Activated naive CD8-positive, alpha-beta T cell treated with anti-CD3 and anti-CD28 coated beads for 36 hours (primary cell): ENCODE data around the gene PSMB3. TPM values are rescaled to one million over a fixed set of nuclear protein-coding genes. Genes with fewer than 3 reads are reported as not detected.

Source experiments
- DNase-seq: peaks from one replicate; pipeline ENCODE4 v3.0.0; 2021
- H3K27ac Mint-ChIP-seq: one replicate; pipeline ENCODE4 v1.8.0; 2022; ENCODE audit warnings: mild to moderate bottlenecking, moderate library complexity, mixed read lengths
- H3K27me3 Mint-ChIP-seq: one replicate; pipeline ENCODE4 v1.8.0; 2022; ENCODE audit warnings: mild to moderate bottlenecking, mixed read lengths
- H3K36me3 Mint-ChIP-seq: one replicate; pipeline ENCODE4 v1.8.0; 2021; ENCODE audit warnings: mild to moderate bottlenecking, mixed read lengths
- H3K4me1 Mint-ChIP-seq: one replicate; pipeline ENCODE4 v1.8.0; 2021; ENCODE audit warnings: mixed read lengths
- H3K4me3 Mint-ChIP-seq: one replicate; pipeline ENCODE4 v1.8.0; 2022; ENCODE audit warnings: mild to moderate bottlenecking, moderate library complexity, mixed read lengths
- H3K9me3 Mint-ChIP-seq: one replicate; pipeline ENCODE4 v1.8.0; 2022; ENCODE audit warnings: mixed read lengths
- total RNA-seq, 2 experiments: library from RNA; stranded (reverse); gene quantifications; one replicate each; pipeline ENCODE4 v1.2.3, GENCODE V29; 2021

Gene PSMB3
- total RNA-seq, 2 experiments from 2014 or later: 284 to 288 TPM

DNA sequence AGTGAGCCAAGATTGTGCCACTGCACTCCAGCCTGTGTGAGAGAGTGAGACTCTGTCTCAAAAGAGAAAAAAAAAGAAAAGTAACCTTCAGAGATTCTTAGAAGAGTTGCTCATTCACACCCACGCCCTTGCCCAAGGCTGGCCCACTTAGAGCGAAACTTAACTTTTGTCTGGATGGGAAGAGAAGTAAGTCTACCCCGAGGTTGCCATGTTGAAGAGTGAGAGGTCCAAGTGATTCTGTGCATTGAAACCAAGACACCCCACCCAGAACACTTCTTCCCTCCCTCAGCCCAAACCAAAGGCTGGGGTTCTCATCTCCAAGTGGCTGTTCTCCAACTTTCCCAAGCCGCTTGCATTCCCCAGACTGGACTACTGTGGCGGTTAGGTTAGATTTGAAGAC is 24.8 kb upstream of the PSMB3 start:
- Mint-ChIP-seq H3K9me3 (peaks cover 5% of the 10 kb centered on the region), H3K4me1 (peaks cover 61% of the 10 kb centered on the region), H3K27ac (peak overlapping the region; percentile 98), H3K36me3 (peaks cover 37% of the 10 kb centered on the region), H3K27me3 (peaks cover 4% of the 10 kb centered on the region), H3K4me3 (peak overlapping the region; percentile 71)
- DNase-seq: peak; percentile 84

DNA sequence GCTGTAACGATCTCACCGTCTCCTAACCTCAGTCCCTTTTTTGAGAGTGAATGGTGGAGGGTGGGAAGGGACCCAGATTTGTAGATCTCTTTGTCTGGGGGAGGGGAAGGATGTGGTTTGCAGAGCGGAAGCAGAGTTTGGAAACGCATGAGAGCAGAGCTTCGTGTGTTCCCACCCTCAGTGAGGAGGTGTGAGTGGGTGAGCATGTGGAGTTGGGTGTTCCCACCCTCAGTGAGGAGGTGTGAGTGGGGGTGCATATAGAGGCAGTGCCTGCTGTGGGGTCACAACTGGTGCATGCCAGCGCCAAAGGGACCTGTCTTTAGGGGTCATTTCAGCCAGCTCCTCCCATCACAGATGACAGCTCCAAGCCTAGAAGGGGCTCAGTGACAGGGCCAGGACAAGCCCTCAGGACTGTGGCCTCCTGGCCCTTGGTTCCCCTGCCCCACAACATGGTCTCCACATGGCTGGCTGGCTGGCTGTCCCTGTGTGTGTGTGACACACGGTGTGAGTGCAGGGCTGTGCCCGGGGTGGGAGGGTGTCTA is 24.2 kb upstream of the PSMB3 start:
- Mint-ChIP-seq H3K4me1 (peaks cover 63% of the 10 kb centered on the region), H3K4me3 (peak overlapping the region; percentile 71), H3K9me3 (peaks cover 5% of the 10 kb centered on the region), H3K27me3 (peaks cover 4% of the 10 kb centered on the region), H3K36me3 (peaks cover 38% of the 10 kb centered on the region), H3K27ac (peak overlapping the region; percentile 98)
- peak; percentile 59 for DNase-seq

DNA sequence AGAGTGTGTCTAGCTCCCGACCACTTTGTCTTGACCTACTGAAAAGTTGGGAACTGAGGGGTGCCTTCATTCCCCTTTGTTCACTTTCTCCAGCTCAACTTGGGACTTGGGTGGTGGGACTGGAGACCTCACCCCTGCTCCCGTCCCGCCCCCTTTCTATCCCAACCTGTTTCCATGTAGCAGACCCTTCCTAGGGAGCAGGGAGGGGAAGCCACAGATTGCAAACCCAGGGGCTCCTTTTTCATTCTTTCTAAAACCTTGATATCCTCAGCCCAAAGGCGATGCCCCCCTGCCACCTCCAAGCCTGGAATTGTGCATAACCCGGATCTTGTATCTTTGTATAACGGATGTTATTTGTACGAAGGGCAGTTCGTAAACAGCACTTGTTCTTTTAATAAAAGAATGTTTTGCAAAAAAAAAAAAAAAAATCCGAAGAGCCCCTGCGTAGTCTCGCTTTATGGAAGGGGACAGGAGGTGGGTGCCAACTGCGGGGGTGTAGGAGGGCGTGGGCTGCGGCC is 23.1 kb upstream of the PSMB3 start:
- peaks cover 35% of the 10 kb centered on the region for H3K36me3 Mint-ChIP-seq

GRCh38 chr17:38729886-38730525 is 22.5 kb upstream of the PSMB3 start, which contains the start of gene CISD3:
CISD3 (plus strand) TSS chr17:38730341; CDS start chr17:38730359, 18 bp downstream.
- H3K4me1 Mint-ChIP-seq: peaks cover 76% of the 10 kb centered on the region
- peak; percentile 95 for DNase-seq
- peak within 1 kb of the TSS; percentile 93 for H3K4me3 Mint-ChIP-seq
- H3K27me3 Mint-ChIP-seq: peaks cover 4% of the 10 kb centered on the region
- peaks cover 5% of the 10 kb centered on the region for H3K9me3 Mint-ChIP-seq
- H3K36me3 Mint-ChIP-seq: peaks cover 35% of the 10 kb centered on the region
- peak within 1 kb of the TSS; percentile 98 for H3K27ac Mint-ChIP-seq

More for the DNA sequence above, 23.1 kb upstream of the PSMB3 start:
- peak overlapping the region; percentile 59 for H3K4me3 Mint-ChIP-seq
- peaks cover 5% of the 10 kb centered on the region for H3K9me3 Mint-ChIP-seq
- peaks cover 73% of the 10 kb centered on the region for H3K4me1 Mint-ChIP-seq
- peaks cover 4% of the 10 kb centered on the region for H3K27me3 Mint-ChIP-seq
- no peak for DNase-seq
- H3K27ac Mint-ChIP-seq: peak overlapping the region; percentile 98

DNA sequence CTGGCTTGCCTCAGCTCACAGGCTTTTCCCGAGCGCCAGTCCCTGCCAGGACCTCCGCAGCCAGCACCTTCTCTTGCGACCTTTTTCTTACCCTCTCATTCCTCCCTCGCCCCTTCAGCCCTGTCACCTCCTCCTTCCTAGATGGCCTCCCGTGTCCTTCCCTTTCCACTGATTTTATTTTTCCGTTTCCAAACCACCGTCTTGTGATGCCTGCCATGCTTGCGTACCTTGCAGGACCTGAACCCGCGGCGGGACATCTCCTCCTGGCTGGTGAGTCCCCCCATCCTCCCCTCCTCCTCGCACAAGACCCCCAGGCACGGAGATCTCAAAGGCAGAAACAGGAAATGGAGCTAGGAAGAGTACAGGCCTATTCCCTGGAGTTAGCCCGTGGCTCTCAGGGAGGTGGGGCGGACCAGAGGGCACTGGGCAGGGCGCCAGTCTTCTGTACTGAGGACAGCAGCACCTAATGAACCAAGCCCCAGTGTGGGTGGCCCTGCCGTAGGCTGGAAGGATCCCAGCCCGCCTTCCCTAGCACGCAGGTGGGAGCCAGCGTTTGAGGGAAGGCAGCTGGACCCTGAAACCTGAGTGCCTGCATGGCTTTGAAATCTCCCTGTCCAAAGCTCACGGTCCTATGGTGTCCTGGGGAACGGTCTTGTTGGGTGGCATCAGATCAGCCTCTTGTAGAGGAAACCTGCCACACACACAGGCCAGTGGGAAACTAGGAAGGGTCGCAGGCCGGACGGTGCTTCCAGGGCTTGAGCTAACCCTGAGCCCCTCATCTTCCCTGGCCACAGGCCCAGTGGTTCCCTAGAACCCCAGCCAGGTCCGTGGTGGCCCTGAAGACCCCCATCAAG is 21.8 kb upstream of the PSMB3 start:
- Mint-ChIP-seq H3K36me3 (peaks cover 32% of the 10 kb centered on the region), H3K4me3 (peak overlapping the region; percentile 93), H3K4me1 (peaks cover 76% of the 10 kb centered on the region), H3K27ac (peak overlapping the region; percentile 93), H3K9me3 (peaks cover 5% of the 10 kb centered on the region), H3K27me3 (peaks cover 4% of the 10 kb centered on the region)
- no peak for DNase-seq

DNA sequence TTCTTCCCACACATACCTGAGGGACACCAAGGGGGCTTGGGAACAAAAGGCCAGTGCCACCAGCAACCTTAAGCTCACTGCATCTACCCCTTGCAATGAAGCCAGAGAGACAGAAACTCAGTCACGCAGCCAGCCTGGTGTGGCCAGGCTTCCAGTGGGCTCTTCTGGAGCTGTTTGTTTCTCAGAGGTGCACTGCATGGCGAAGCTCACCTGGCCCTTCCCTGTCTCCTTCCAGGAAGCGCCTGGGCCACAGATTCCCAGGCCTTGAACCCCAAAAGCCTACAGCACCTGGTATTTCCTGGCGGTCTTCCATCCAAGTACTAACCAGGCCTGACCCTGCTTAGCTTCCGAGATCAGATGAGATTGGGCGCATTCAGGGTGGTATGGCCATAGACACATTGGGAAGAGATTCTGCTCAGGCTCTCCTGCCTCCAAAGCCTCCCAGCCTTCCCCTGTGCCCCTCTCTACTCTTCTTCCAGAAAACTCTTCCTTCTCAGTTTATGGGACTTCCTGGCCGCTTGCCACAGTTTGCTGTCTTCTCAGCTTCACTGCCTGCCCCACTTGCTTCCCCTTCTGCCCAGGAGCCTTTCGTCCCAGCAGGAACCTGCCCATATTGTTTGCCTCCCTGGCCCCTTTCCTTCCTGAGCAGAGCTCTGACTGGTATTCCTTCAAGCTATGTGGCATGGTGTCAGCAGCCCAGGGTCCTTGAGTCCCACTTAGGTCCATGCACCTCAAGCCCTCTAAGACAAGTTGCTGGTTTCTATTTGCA is 20.8 kb upstream of the PSMB3 start:
- H3K4me3 Mint-ChIP-seq: peak overlapping the region; percentile 93
- DNase-seq: no peak
- H3K27ac Mint-ChIP-seq: peak overlapping the region; percentile 50

DNA sequence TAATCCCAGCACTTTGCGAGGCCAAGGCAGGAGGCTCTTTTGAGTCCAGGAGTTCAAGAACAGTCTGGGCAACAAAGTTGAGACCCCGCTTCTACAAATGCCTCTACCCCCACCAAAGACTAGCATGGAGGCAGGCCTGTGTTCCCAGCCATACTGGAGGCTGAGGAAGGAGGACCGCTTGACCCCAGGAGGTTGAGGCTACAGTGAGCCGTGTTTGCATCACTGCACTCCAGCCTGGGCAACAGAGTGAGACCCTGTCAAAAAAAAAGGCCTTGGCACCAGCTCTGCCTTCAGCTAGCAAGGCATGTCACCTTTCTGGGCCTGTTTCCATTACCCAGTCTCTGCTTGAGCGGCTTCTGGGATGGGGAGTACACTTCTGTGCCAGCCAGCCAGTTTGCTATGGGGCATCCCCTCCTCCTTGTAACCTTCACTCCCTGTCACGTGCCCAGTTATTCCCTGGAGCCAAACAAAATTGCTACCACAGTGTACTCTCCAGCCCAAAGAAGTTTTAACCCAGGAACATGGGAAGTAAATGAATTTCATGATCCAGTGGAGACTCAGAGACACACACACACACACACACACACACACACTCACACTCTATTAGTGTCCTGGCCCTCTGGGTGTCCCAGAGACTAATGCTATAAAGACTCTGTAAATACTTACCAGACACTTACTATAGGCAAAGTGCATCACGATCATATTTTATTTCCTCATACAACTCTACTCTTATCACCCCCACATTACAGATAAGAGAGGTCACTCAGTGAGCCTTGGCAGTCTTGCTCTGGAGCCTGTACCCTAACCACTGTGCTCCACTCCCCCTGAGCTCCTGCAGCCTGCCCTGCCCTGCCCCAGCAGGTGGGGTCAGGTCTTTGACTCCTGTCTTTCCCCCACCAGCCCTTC is 19.9 kb upstream of the PSMB3 start:
- H3K9me3 Mint-ChIP-seq: peaks cover 5% of the 10 kb centered on the region
- DNase-seq: no peak
- peaks cover 62% of the 10 kb centered on the region for H3K4me1 Mint-ChIP-seq
- H3K27ac Mint-ChIP-seq: peak overlapping the region; percentile 69
- peaks cover 26% of the 10 kb centered on the region for H3K36me3 Mint-ChIP-seq
- peaks cover 4% of the 10 kb centered on the region for H3K27me3 Mint-ChIP-seq
- peak overlapping the region; percentile 93 for H3K4me3 Mint-ChIP-seq

More for the DNA sequence above, 20.8 kb upstream of the PSMB3 start:
- H3K36me3 Mint-ChIP-seq: peaks cover 30% of the 10 kb centered on the region
- peaks cover 4% of the 10 kb centered on the region for H3K27me3 Mint-ChIP-seq
- H3K9me3 Mint-ChIP-seq: peaks cover 5% of the 10 kb centered on the region
- H3K4me1 Mint-ChIP-seq: peaks cover 71% of the 10 kb centered on the region

DNA sequence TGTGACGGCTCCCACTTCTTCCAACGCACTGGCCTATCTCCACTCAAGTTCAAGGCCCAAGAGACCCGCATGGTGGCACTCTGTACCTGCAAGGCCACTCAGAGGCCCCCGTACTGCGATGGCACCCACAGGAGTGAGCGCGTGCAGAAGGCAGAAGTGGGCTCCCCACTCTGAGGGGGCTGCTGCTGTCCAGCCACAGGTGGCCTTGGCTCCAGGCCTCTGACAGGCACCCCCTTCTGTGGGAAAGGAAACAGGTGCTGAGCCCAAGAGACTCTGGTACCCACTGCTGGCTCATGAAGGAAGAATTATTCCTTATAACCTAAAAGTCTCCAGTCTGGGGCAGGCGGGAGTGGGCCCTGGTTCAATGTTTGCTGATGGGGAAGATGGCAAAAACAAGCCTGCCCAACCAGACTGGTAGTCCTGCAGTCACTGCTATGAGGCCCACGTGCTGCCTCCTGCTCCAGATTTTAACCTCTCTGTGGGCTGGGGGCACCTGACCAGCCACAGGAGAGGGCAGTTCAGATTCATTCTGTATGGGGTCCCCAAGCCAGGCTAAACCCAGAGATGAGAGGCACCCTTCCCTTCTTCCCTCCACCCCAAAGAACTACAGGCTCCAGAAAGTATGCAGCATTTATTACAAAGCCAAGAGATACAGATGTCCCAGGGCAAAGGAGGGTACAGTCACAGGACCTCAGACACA is 19.1 kb upstream of the PSMB3 start:
- no peak for DNase-seq
- Mint-ChIP-seq H3K36me3 (peaks cover 18% of the 10 kb centered on the region), H3K9me3 (peaks cover 2% of the 10 kb centered on the region), H3K4me3 (peak overlapping the region; percentile 50), H3K4me1 (peaks cover 54% of the 10 kb centered on the region), H3K27ac (peak overlapping the region; percentile 80), H3K27me3 (peaks cover 4% of the 10 kb centered on the region)

- Mint-ChIP-seq H3K9me3 (no peaks in the 10 kb centered on the region), H3K36me3 (peaks cover 14% of the 10 kb centered on the region), H3K27me3 (peaks cover 4% of the 10 kb centered on the region), H3K27ac (peak overlapping the region; percentile 80), H3K4me1 (peaks cover 46% of the 10 kb centered on the region), H3K4me3 (peak overlapping the region; percentile 50)
- DNase-seq: no peak
Measured at GRCh38 chr17:38733982-38734973, 18.3 kb upstream of the PSMB3 start.

DNA sequence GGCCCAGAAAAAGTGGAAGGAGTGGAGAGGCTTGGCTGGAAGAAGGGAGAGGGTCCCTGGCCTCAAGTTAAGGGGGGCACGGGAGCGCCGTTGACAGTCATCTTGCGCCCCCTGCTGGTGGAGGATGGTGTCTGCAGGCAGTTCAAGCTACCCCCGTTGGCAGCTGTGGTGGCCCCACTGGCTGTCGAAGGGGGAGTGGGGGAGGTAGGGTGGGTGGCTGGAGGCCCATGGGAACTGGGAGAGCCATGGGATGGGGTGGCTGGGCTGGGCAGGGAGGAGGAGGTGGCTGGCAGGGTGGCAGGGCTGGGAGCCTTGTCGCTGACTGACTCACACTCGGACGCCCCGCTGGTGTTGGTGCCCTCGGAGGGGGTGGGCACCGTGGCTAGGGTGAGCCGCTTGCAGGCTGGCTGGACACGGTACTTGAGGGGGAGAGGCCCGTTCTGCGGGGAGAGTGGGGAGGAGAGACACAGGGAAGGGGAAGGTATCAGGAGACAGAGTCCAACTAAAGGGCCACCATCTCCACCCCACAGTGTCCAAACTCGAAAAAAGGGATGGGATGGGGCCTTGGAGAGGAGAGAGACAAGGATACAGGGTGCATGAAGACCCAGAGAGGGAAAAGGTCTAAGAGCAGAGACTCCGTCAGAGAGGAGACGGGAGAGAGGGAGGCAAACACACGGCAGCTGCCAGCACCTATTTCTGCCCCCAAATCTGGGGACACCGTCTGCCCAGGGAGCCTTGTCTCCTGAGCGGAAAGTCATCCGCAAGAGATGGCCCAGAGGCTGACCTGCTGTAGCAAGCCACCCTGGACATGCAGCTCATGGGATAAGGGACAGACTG is 17.2 kb upstream of the PSMB3 start:
- Mint-ChIP-seq H3K4me1 (peaks cover 43% of the 10 kb centered on the region), H3K36me3 (peaks cover 12% of the 10 kb centered on the region), H3K4me3 (no peak overlapping the region), H3K27me3 (peaks cover 4% of the 10 kb centered on the region), H3K27ac (peak overlapping the region; percentile 34), H3K9me3 (no peaks in the 10 kb centered on the region)
- DNase-seq: peak; percentile 71

GRCh38 chr17:38738007-38738662 is 14.4 kb upstream of the PSMB3 start:
- DNase-seq: no peak
- peaks cover 22% of the 10 kb centered on the region for H3K4me1 Mint-ChIP-seq
- H3K4me3 Mint-ChIP-seq: no peak overlapping the region
- no peaks in the 10 kb centered on the region for H3K9me3 Mint-ChIP-seq
- H3K36me3 Mint-ChIP-seq: no peaks in the 10 kb centered on the region
- no peaks in the 10 kb centered on the region for H3K27me3 Mint-ChIP-seq
- no peak overlapping the region for H3K27ac Mint-ChIP-seq
